ENCODE results near the gene OR2T2. TPM values are rescaled to one million over a fixed set of nuclear protein-coding genes. Genes with fewer than 3 reads are reported as not detected.
"Not testable (repeated sequence)": the region's sequence is repeated elsewhere in the genome, so short reads cannot be mapped to it uniquely, and the experiment has no call there.

The OR2T2 gene
- total RNA-seq, 2 donors from 2014 or later, result not detected

- H3K27me3 Mint-ChIP-seq; H3K9me3 Mint-ChIP-seq; H3K4me3 Mint-ChIP-seq; DNase-seq (ENCODE audit: low spot score); ATAC-seq; H3K36me3 Mint-ChIP-seq; H3K4me1 Mint-ChIP-seq (ENCODE audit: low read depth in 2 of 2); H3K27ac Mint-ChIP-seq: not testable (repeated sequence)
Measured at GRCh38 chr1:248436303-248436702, 9.1 kb upstream of the OR2T2 start.

GRCh38 chr1:248438668-248439067 lies 6.8 kb upstream of the OR2T2 start:
- not testable (repeated sequence) for H3K27ac Mint-ChIP-seq; H3K4me1 Mint-ChIP-seq (ENCODE audit: low read depth in 2 of 2); DNase-seq (ENCODE audit: low spot score); H3K4me3 Mint-ChIP-seq; H3K9me3 Mint-ChIP-seq; H3K36me3 Mint-ChIP-seq; ATAC-seq; H3K27me3 Mint-ChIP-seq

GRCh38 chr1:248439283-248439682 lies 6.2 kb upstream of the OR2T2 start:
- H3K9me3 Mint-ChIP-seq; DNase-seq (ENCODE audit: low spot score); H3K4me3 Mint-ChIP-seq; H3K27me3 Mint-ChIP-seq; H3K36me3 Mint-ChIP-seq; H3K4me1 Mint-ChIP-seq (ENCODE audit: low read depth in 2 of 2); H3K27ac Mint-ChIP-seq; ATAC-seq: not testable (repeated sequence)

- DNase-seq (ENCODE audit: low spot score); H3K36me3 Mint-ChIP-seq; H3K27ac Mint-ChIP-seq; H3K27me3 Mint-ChIP-seq; H3K4me3 Mint-ChIP-seq; H3K4me1 Mint-ChIP-seq (ENCODE audit: low read depth in 2 of 2); H3K9me3 Mint-ChIP-seq; ATAC-seq: not testable (repeated sequence)
Measured at GRCh38 chr1:248442500-248443277, 2.7 kb upstream of the OR2T2 start.

- ATAC-seq; H3K27me3 Mint-ChIP-seq; H3K27ac Mint-ChIP-seq; H3K9me3 Mint-ChIP-seq; H3K36me3 Mint-ChIP-seq; DNase-seq (ENCODE audit: low spot score); H3K4me3 Mint-ChIP-seq; H3K4me1 Mint-ChIP-seq (ENCODE audit: low read depth in 2 of 2): not testable (repeated sequence)
Measured at GRCh38 chr1:248444603-248445002, 834 bp upstream of the OR2T2 start.

GRCh38 chr1:248448409-248449074 lies 3.1 kb downstream of the OR2T2 start:
- not testable (repeated sequence) for H3K4me1 Mint-ChIP-seq (ENCODE audit: low read depth in 2 of 2); H3K4me3 Mint-ChIP-seq; ATAC-seq; DNase-seq (ENCODE audit: low spot score); H3K9me3 Mint-ChIP-seq; H3K27me3 Mint-ChIP-seq; H3K36me3 Mint-ChIP-seq; H3K27ac Mint-ChIP-seq

GRCh38 chr1:248449821-248450465 lies 4.5 kb downstream of the OR2T2 start:
- not testable (repeated sequence) for H3K27me3 Mint-ChIP-seq; DNase-seq (ENCODE audit: low spot score); ATAC-seq; H3K27ac Mint-ChIP-seq; H3K4me3 Mint-ChIP-seq; H3K4me1 Mint-ChIP-seq (ENCODE audit: low read depth in 2 of 2); H3K36me3 Mint-ChIP-seq; H3K9me3 Mint-ChIP-seq

- not testable (repeated sequence) for H3K27me3 Mint-ChIP-seq; ATAC-seq; H3K27ac Mint-ChIP-seq; H3K4me1 Mint-ChIP-seq (ENCODE audit: low read depth in 2 of 2); H3K9me3 Mint-ChIP-seq; H3K36me3 Mint-ChIP-seq; DNase-seq (ENCODE audit: low spot score); H3K4me3 Mint-ChIP-seq
Measured at GRCh38 chr1:248450466-248451145, 5.2 kb downstream of the OR2T2 start.

- DNase-seq (ENCODE audit: low spot score); H3K27me3 Mint-ChIP-seq; H3K4me3 Mint-ChIP-seq; H3K36me3 Mint-ChIP-seq; H3K9me3 Mint-ChIP-seq; H3K27ac Mint-ChIP-seq; H3K4me1 Mint-ChIP-seq (ENCODE audit: low read depth in 2 of 2): not testable (repeated sequence)
- ATAC-seq, result peak in 1 of 2 donors; percentile 59
Measured at GRCh38 chr1:248453619-248454018, 8.2 kb downstream of the OR2T2 start.

GRCh38 chr1:248455045-248455444 lies 9.6 kb downstream of the OR2T2 start:
- not testable (repeated sequence) for H3K27me3 Mint-ChIP-seq; H3K9me3 Mint-ChIP-seq; H3K4me1 Mint-ChIP-seq (ENCODE audit: low read depth in 2 of 2); H3K36me3 Mint-ChIP-seq; DNase-seq (ENCODE audit: low spot score); H3K27ac Mint-ChIP-seq; ATAC-seq; H3K4me3 Mint-ChIP-seq

- DNase-seq (ENCODE audit: low spot score); H3K4me3 Mint-ChIP-seq; H3K36me3 Mint-ChIP-seq; H3K27ac Mint-ChIP-seq; H3K27me3 Mint-ChIP-seq; H3K9me3 Mint-ChIP-seq; ATAC-seq; H3K4me1 Mint-ChIP-seq (ENCODE audit: low read depth in 2 of 2): not testable (repeated sequence)
Measured at GRCh38 chr1:248456635-248457034, 11.2 kb downstream of the OR2T2 start.

GRCh38 chr1:248459117-248459516 lies 13.7 kb downstream of the OR2T2 start:
- not testable (repeated sequence) for H3K4me3 Mint-ChIP-seq; H3K27ac Mint-ChIP-seq; H3K9me3 Mint-ChIP-seq; H3K36me3 Mint-ChIP-seq; DNase-seq (ENCODE audit: low spot score); H3K27me3 Mint-ChIP-seq; H3K4me1 Mint-ChIP-seq (ENCODE audit: low read depth in 2 of 2)
- peak in 1 of 2 donors; percentile 36 for ATAC-seq

GRCh38 chr1:248471154-248471553 lies 25.7 kb downstream of the OR2T2 start:
- DNase-seq (ENCODE audit: low spot score) (no peak), ATAC-seq (no peak)
- Mint-ChIP-seq H3K27me3 (peaks cover 9 to 28% of the 10 kb centered on the region in 2 donors), H3K9me3 (no peaks in the 10 kb centered on the region), H3K36me3 (no peaks in the 10 kb centered on the region), H3K4me3 (no peak overlapping the region), H3K4me1 (ENCODE audit: low read depth in 2 of 2) (no peaks in the 10 kb centered on the region), H3K27ac (no peak overlapping the region)

GRCh38 chr1:248472111-248472510 lies 26.7 kb downstream of the OR2T2 start:
- H3K27me3 Mint-ChIP-seq, result peaks cover 9 to 32% of the 10 kb centered on the region in 2 donors
- not testable (repeated sequence) for H3K36me3 Mint-ChIP-seq; H3K4me1 Mint-ChIP-seq (ENCODE audit: low read depth in 2 of 2); H3K27ac Mint-ChIP-seq; H3K9me3 Mint-ChIP-seq; H3K4me3 Mint-ChIP-seq; DNase-seq (ENCODE audit: low spot score); ATAC-seq
